Measurements from ENCODE around the gene IGF1R. TPM values are rescaled to one million over a fixed set of nuclear protein-coding genes. Genes with fewer than 3 reads are reported as not detected.

IGF1R gene
- total RNA-seq, 1 donor from 2014 or later = 23.5 TPM

DNA sequence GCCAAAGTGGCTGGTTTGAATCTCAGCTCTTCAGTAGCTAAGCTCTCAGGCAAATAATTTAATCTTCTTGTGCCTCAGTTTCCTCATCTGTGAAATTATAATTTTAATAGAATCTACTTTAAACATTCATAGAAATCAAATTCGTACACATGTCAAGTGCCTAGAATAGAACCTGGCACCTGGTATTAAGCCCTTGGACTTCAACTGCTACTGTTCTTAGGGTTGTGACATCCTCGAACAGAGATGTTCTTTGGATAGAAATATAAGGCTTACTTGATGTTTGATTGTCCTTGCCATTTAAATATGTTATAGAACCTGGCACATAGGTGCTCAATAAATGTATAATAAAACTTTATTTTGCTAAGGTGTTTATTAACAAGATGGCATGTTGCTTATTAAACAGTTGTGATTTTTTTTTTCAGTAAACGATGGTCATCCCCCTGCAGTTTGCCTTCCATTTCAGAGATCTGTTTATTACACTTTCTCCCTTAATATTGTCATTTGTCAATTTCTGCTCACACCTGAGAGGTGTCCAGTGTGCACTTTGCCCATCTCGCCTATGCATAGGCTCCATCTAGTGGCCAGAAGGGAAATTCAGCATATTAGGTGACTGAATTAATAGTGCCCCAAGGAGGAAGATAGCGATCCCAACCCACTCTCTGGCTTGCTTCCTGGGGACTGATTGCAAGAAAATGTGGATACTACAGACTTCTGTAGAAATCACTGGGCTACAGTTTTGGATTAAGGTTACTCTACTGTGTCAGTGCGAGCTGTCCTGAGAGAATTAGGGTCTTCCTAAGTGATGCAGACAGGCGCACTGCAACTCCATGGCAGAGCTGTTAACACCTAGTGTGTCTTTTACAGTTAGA, 10.7 kb downstream of the IGF1R start:
- Mint-ChIP-seq H3K27ac (no peak overlapping the region), H3K9me3 (peaks cover 1% of the 10 kb centered on the region), H3K27me3 (ENCODE audit: insufficient read depth, low read depth) (no peaks in the 10 kb centered on the region), H3K4me3 (no peak overlapping the region), H3K4me1 (peaks cover 57% of the 10 kb centered on the region), H3K36me3 (peaks cover 15% of the 10 kb centered on the region)
- H3K27me3 ChIP-seq = no peaks in the 10 kb centered on the region
- H3K36me3 ChIP-seq = no peaks in the 10 kb centered on the region
- no peak overlapping the region for H3K9ac ChIP-seq
- H3K27ac ChIP-seq = no peak overlapping the region
- H3K9me3 ChIP-seq (ENCODE audit: low read depth) = no peaks in the 10 kb centered on the region
- peaks cover 100% of the 10 kb centered on the region for H3K79me2 ChIP-seq (ENCODE audit: low read depth)
- peak; percentile 57 for DNase-seq (ENCODE audit: low spot score)
- H3F3A ChIP-seq (ENCODE audit: low read depth) = peaks cover 3% of the 10 kb centered on the region
- TF ChIP-seq, protein P1, sequence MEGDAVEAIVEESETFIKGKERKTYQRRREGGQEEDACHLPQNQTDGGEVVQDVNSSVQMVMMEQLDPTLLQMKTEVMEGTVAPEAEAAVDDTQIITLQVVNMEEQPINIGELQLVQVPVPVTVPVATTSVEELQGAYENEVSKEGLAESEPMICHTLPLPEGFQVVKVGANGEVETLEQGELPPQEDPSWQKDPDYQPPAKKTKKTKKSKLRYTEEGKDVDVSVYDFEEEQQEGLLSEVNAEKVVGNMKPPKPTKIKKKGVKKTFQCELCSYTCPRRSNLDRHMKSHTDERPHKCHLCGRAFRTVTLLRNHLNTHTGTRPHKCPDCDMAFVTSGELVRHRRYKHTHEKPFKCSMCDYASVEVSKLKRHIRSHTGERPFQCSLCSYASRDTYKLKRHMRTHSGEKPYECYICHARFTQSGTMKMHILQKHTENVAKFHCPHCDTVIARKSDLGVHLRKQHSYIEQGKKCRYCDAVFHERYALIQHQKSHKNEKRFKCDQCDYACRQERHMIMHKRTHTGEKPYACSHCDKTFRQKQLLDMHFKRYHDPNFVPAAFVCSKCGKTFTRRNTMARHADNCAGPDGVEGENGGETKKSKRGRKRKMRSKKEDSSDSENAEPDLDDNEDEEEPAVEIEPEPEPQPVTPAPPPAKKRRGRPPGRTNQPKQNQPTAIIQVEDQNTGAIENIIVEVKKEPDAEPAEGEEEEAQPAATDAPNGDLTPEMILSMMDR (IDR thresholded peaks at IDR 0.05) = peak; percentile 88
- no peak for TF ChIP-seq EZH2phosphoT487 (IDR thresholded peaks at IDR 0.05)
- peaks cover 28% of the 10 kb centered on the region for H3K4me1 ChIP-seq
- no peak overlapping the region for H3K4me3 ChIP-seq
- H3K4me2 ChIP-seq = no peak overlapping the region
- H2AFZ ChIP-seq (replicated peaks) = no peak overlapping the region
- peaks cover 100% of the 10 kb centered on the region for H4K20me1 ChIP-seq (ENCODE audit: low read depth)

DNA sequence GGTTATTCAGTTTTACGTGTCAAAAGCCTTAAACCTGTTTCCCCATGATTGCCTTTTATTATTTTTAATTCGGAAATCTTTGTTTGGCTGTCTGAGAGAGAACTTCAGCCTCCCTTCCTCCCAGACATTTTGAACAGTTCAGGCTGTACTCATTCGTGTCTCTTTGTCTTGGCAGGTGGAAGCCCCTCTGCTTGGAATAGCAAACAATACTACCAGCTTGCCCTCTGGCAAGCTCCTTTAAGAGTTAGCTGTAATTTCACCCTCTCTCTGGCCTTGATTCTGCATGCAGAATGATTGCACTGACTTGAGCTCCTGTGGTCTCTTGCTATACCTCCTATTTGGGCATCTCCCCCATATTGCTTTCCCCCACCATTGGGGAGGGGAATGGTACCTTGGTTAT, 11.7 kb downstream of the IGF1R start:
- Histone ChIP-seq H3K4me2 (no peak overlapping the region), H3K36me3 (no peaks in the 10 kb centered on the region), H3K79me2 (ENCODE audit: low read depth) (peaks cover 100% of the 10 kb centered on the region), H3K9me3 (ENCODE audit: low read depth) (no peaks in the 10 kb centered on the region), H3K4me3 (no peak overlapping the region), H3K9ac (no peak overlapping the region), H4K20me1 (ENCODE audit: low read depth) (peaks cover 98% of the 10 kb centered on the region), H3F3A (ENCODE audit: low read depth) (peaks cover 3% of the 10 kb centered on the region), H2AFZ (replicated peaks) (no peak overlapping the region), H3K4me1 (peaks cover 21% of the 10 kb centered on the region), H3K27ac (no peak overlapping the region), H3K27me3 (no peaks in the 10 kb centered on the region)
- peaks cover 50% of the 10 kb centered on the region for H3K4me1 Mint-ChIP-seq
- H3K36me3 Mint-ChIP-seq = peaks cover 16% of the 10 kb centered on the region
- no peak for DNase-seq (ENCODE audit: low spot score)
- peaks cover 3% of the 10 kb centered on the region for H3K9me3 Mint-ChIP-seq
- no peaks in the 10 kb centered on the region for H3K27me3 Mint-ChIP-seq (ENCODE audit: insufficient read depth, low read depth)
- TF ChIP-seq EZH2phosphoT487 (IDR thresholded peaks at IDR 0.05) (no peak), EZH2 (IDR thresholded peaks at IDR 0.05) (no peak)
- TF ChIP-seq, protein P1 (IDR thresholded peaks at IDR 0.05) = no peak
- H3K4me3 Mint-ChIP-seq = no peak overlapping the region
- H3K27ac Mint-ChIP-seq = no peak overlapping the region

DNA sequence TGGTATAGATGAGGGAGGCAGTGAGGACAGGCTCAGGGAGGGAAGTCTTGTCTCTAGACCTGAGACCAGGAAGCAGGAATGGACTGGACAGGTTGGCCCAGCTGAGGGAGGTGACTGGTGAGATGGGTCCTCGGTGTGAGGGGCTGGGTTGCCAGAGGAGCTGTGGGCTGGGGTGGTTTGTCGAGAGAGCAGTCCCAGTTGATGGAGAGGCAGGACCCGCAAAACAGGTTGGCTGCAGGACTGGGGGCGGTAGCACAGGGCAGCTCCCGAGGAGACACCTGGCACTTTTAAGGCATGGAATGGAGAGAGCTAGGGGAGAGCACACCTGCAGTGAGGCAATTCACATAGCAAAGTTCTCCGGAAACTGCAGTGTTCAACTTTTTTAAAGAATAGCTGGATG, 14.7 kb downstream of the IGF1R start:
- H3K27ac ChIP-seq = no peak overlapping the region
- no peaks in the 10 kb centered on the region for H3K9me3 ChIP-seq (ENCODE audit: low read depth)
- H2AFZ ChIP-seq (replicated peaks) = no peak overlapping the region
- H3K4me1 ChIP-seq = peaks cover 14% of the 10 kb centered on the region
- H3K36me3 ChIP-seq = no peaks in the 10 kb centered on the region
- Mint-ChIP-seq H3K36me3 (peaks cover 33% of the 10 kb centered on the region), H3K27me3 (ENCODE audit: insufficient read depth, low read depth) (no peaks in the 10 kb centered on the region), H3K27ac (no peak overlapping the region), H3K4me3 (no peak overlapping the region), H3K4me1 (peaks cover 55% of the 10 kb centered on the region), H3K9me3 (peaks cover 3% of the 10 kb centered on the region)
- no peak overlapping the region for H3K4me2 ChIP-seq
- TF ChIP-seq, protein P1 (IDR thresholded peaks at IDR 0.05) = no peak
- TF ChIP-seq EZH2 (IDR thresholded peaks at IDR 0.05) (no peak), EZH2phosphoT487 (IDR thresholded peaks at IDR 0.05) (no peak)
- H3K4me3 ChIP-seq = no peak overlapping the region
- no peak overlapping the region for H3K9ac ChIP-seq
- peaks cover under 1% of the 10 kb centered on the region for H3F3A ChIP-seq (ENCODE audit: low read depth)
- peaks cover 100% of the 10 kb centered on the region for H3K79me2 ChIP-seq (ENCODE audit: low read depth)
- H4K20me1 ChIP-seq (ENCODE audit: low read depth) = peaks cover 98% of the 10 kb centered on the region
- no peak for DNase-seq (ENCODE audit: low spot score)
- no peaks in the 10 kb centered on the region for H3K27me3 ChIP-seq

Data from neural progenitor cell (in vitro differentiated cells).